Naive thymus-derived CD4-positive, alpha-beta T cell (primary cell): ENCODE results near the gene DNAI7. TPM values are rescaled to one million over a fixed set of nuclear protein-coding genes. Genes with fewer than 3 reads are reported as not detected.

ENCODE experiments used
- ATAC-seq: fragments of 150-1000 bp; cut with Tn5 transposase; 2 replicates; pipeline ENCODE4 v1.10.0; 2021; ENCODE audit warnings: mild to moderate bottlenecking, moderate library complexity
- CTCF ChIA-PET: fragments of 350-600 bp; sonication (Branson Sonifier 250); formaldehyde crosslinking; loops from one replicate; lab custom pipeline; 2021; ENCODE audit warnings: antibody characterized with exemption; lab: Charles Lee
- POLR2A ChIA-PET: fragments of 350-600 bp; sonication (Branson Sonifier 250); formaldehyde crosslinking; loops from one replicate; lab custom pipeline; 2021; ENCODE audit warnings: antibody characterized with exemption, inconsistent platforms; lab: Charles Lee
- DNase-seq, 9 donors: peaks; one replicate each; pipeline versions ENCODE4 v3.0.0 to v3.0.0-alpha.2; 2020 to 2022; ENCODE audit warnings: mixed read lengths in 1 of 9
- H3K27ac ChIP-seq: one replicate; pipeline ENCODE4 v1.7.0; 2013; ENCODE audit warnings: mild to moderate bottlenecking, low read depth, low read length, moderate library complexity
- H3K27me3 ChIP-seq, 2 donors: one replicate each; pipeline ENCODE4 v1.7.0; 2013; ENCODE audit warnings: low read length in 2 of 2, mild to moderate bottlenecking in 2 of 2, moderate library complexity in 2 of 2; ENCODE audit not compliant: control insufficient read depth in 2 of 2, insufficient read depth in 2 of 2
- H3K36me3 ChIP-seq, 3 experiments: 1 replicate in 2 of 3; 2 replicates in 1 of 3; pipeline ENCODE4 v1.7.0; 2013; ENCODE audit warnings: low read length in 3 of 3, mild to moderate bottlenecking in 3 of 3, moderate library complexity in 1 of 3; ENCODE audit not compliant: insufficient read depth in 3 of 3, control insufficient read depth in 2 of 3
- H3K4me1 ChIP-seq, 2 donors: one replicate each; pipeline ENCODE4 v1.7.0; 2013; ENCODE audit warnings: low read length in 2 of 2, mild to moderate bottlenecking in 2 of 2, moderate library complexity in 1 of 2; ENCODE audit not compliant: control insufficient read depth in 2 of 2, insufficient read depth in 2 of 2
- H3K4me3 ChIP-seq: 2 replicates; pipeline ENCODE4 v1.7.0; 2013; ENCODE audit warnings: mild to moderate bottlenecking, low read length
- H3K9me3 ChIP-seq, 3 experiments: 1 replicate in 2 of 3; 2 replicates in 1 of 3; pipeline ENCODE4 v1.7.0; 2013; ENCODE audit warnings: low read length in 3 of 3; ENCODE audit not compliant: control insufficient read depth in 2 of 3
- H3K27ac Mint-ChIP-seq, 9 donors: one replicate each; pipeline ENCODE4 v1.8.0; 2020 to 2022; ENCODE audit warnings: mixed read lengths in 9 of 9, mild to moderate bottlenecking in 8 of 9, moderate library complexity in 5 of 9, inconsistent platforms in 2 of 9
- H3K27me3 Mint-ChIP-seq, 5 donors: one replicate each; pipeline ENCODE4 v1.8.0; 2021 to 2022; ENCODE audit warnings: mixed read lengths in 5 of 5, mild to moderate bottlenecking in 1 of 5
- H3K36me3 Mint-ChIP-seq, 5 donors: one replicate each; pipeline ENCODE4 v1.8.0; 2020 to 2022; ENCODE audit warnings: mixed read lengths in 5 of 5, mild to moderate bottlenecking in 3 of 5, inconsistent platforms in 1 of 5
- H3K4me1 Mint-ChIP-seq, 7 donors: one replicate each; pipeline ENCODE4 v1.8.0; 2020 to 2022; ENCODE audit warnings: mixed read lengths in 7 of 7, mild to moderate bottlenecking in 3 of 7, inconsistent platforms in 1 of 7
- H3K4me3 Mint-ChIP-seq, 10 donors: one replicate each; pipeline ENCODE4 v1.8.0; 2020 to 2022; ENCODE audit warnings: mild to moderate bottlenecking in 10 of 10, mixed read lengths in 10 of 10, moderate library complexity in 6 of 10, inconsistent platforms in 2 of 10
- H3K9me3 Mint-ChIP-seq, 11 donors: one replicate each; pipeline ENCODE4 v1.8.0; 2020 to 2022; ENCODE audit warnings: mixed read lengths in 11 of 11, mild to moderate bottlenecking in 4 of 11, inconsistent platforms in 1 of 11, moderate library complexity in 1 of 11
- intact Hi-C, 2 donors: fragments of 100-400 bp; cut with micrococcal nuclease; formaldehyde crosslinking; loops; one replicate each; pipeline ENCODE4 v1.15.1; 2023
- polyA plus RNA-seq, 2 donors: library from polyadenylated mRNA; unstranded; fragments of 300-500 nt; fragmentation: Illumina TruSeq; gene quantifications; one replicate each; pipeline ENCODE4 v1.2.3, GENCODE V29; 2021
- total RNA-seq, 6 experiments: library from RNA in 5 of 6; stranded (reverse) in 5 of 6; gene quantifications; 1 replicate in 5 of 6; 2 replicates in 1 of 6; pipeline ENCODE4 v1.2.3 and lab custom pipeline; 2021 to 2026

Gene DNAI7
- total and polyA plus RNA-seq, 7 experiments from 2014 or later = 0.34 to 0.72 (median 0.49) TPM; not detected in 2

- Mint-ChIP-seq H3K4me3 (no peak overlapping the region), H3K4me1 (peaks cover 0 to 5% (median 0%) of the 10 kb centered on the region in 7 donors), H3K27me3 (peaks cover 0 to 6% (median 0%) of the 10 kb centered on the region in 5 donors), H3K9me3 (peaks cover 0 to 1% (median 0%) of the 10 kb centered on the region in 11 donors), H3K36me3 (no peaks in the 10 kb centered on the region), H3K27ac (no peak overlapping the region)
- H3K4me1 ChIP-seq = no peaks in the 10 kb centered on the region
- no peaks in the 10 kb centered on the region for H3K36me3 ChIP-seq
- CTCF ChIA-PET = interaction anchor here (0.6 to 1.1 kb wide), 2 partner anchors 133 to 307 kb away, joined by 3 read pairs; no protein-coding TSS in a partner anchor
- H3K27ac ChIP-seq = no peak overlapping the region
- DNase-seq = no peak
- POLR2A ChIA-PET = no interaction called here
- intact Hi-C loops = no loop called here
- no peaks in the 10 kb centered on the region for H3K27me3 ChIP-seq
- H3K4me3 ChIP-seq = no peak overlapping the region
- no peaks in the 10 kb centered on the region for H3K9me3 ChIP-seq
- no peak for ATAC-seq
These were observed 70.5 kb downstream of the DNAI7 start for GRCh38 chr12:25124493-25124892.

GRCh38 chr12:25123126-25123525 is 71.8 kb downstream of the DNAI7 start:
- ChIA-PET CTCF (interaction anchor here (0.8 kb wide), 1 partner anchor 122 kb away, joined by 3 read pairs; no protein-coding TSS in a partner anchor), POLR2A (interaction anchor here (0.8 kb wide), 1 partner anchor 140 kb away, joined by 3 read pairs; no protein-coding TSS in a partner anchor)
- H3K4me3 Mint-ChIP-seq = no peak overlapping the region
- DNase-seq (no peak), ATAC-seq (no peak)
- no peak overlapping the region for H3K27ac Mint-ChIP-seq
- no peak overlapping the region for H3K27ac ChIP-seq
- no peaks in the 10 kb centered on the region for H3K27me3 ChIP-seq
- H3K4me1 Mint-ChIP-seq = peaks cover 0 to 5% (median 0%) of the 10 kb centered on the region in 7 donors
- peaks cover 0 to 1% (median 0%) of the 10 kb centered on the region in 11 donors for H3K9me3 Mint-ChIP-seq
- no peaks in the 10 kb centered on the region for H3K36me3 ChIP-seq
- no peak overlapping the region for H3K4me3 ChIP-seq
- H3K4me1 ChIP-seq = no peaks in the 10 kb centered on the region
- H3K27me3 Mint-ChIP-seq = peaks cover 0 to 8% (median 0%) of the 10 kb centered on the region in 5 donors
- intact Hi-C loops = no loop called here
- no peaks in the 10 kb centered on the region for H3K36me3 Mint-ChIP-seq
- H3K9me3 ChIP-seq = no peaks in the 10 kb centered on the region

GRCh38 chr12:25121916-25122315 is 73.0 kb downstream of the DNAI7 start:
- Mint-ChIP-seq H3K27ac (no peak overlapping the region), H3K9me3 (peaks cover 0 to 1% (median 0%) of the 10 kb centered on the region in 11 donors), H3K36me3 (no peaks in the 10 kb centered on the region), H3K4me3 (no peak overlapping the region), H3K27me3 (peaks cover 0 to 8% (median 0%) of the 10 kb centered on the region in 5 donors), H3K4me1 (peaks cover 0 to 5% (median 0%) of the 10 kb centered on the region in 7 donors)
- H3K9me3 ChIP-seq = no peaks in the 10 kb centered on the region
- no peak overlapping the region for H3K27ac ChIP-seq
- H3K27me3 ChIP-seq = no peaks in the 10 kb centered on the region
- H3K4me3 ChIP-seq = no peak overlapping the region
- ATAC-seq (no peak), DNase-seq (no peak)
- CTCF ChIA-PET = interaction anchor here (1.0 kb wide), 1 partner anchor 131 kb away, joined by 4 read pairs; no protein-coding TSS in a partner anchor
- intact Hi-C loops = no loop called here
- H3K4me1 ChIP-seq = no peaks in the 10 kb centered on the region
- POLR2A ChIA-PET = no interaction called here
- no peaks in the 10 kb centered on the region for H3K36me3 ChIP-seq

- H3K27me3 ChIP-seq = no peaks in the 10 kb centered on the region
- no peak overlapping the region for H3K4me3 ChIP-seq
- Mint-ChIP-seq H3K27ac (no peak overlapping the region), H3K27me3 (peaks cover 0 to 8% (median 0%) of the 10 kb centered on the region in 5 donors), H3K4me3 (no peak overlapping the region), H3K9me3 (peaks cover 0 to 1% (median 0%) of the 10 kb centered on the region in 11 donors), H3K4me1 (peaks cover 0 to 5% (median 0%) of the 10 kb centered on the region in 7 donors), H3K36me3 (no peaks in the 10 kb centered on the region)
- no peak overlapping the region for H3K27ac ChIP-seq
- DNase-seq (no peak), ATAC-seq (no peak)
- ChIA-PET POLR2A (no interaction called here), CTCF (no interaction called here)
- no peaks in the 10 kb centered on the region for H3K4me1 ChIP-seq
- intact Hi-C loops = no loop called here
- no peaks in the 10 kb centered on the region for H3K9me3 ChIP-seq
- no peaks in the 10 kb centered on the region for H3K36me3 ChIP-seq
These were observed 73.8 kb downstream of the DNAI7 start for GRCh38 chr12:25121110-25121509.

GRCh38 chr12:25119020-25119419 is 75.9 kb downstream of the DNAI7 start:
- ATAC-seq (no peak), DNase-seq (no peak)
- peaks cover 0 to 8% (median 0%) of the 10 kb centered on the region in 5 donors for H3K27me3 Mint-ChIP-seq
- no peak overlapping the region for H3K4me3 ChIP-seq
- H3K27me3 ChIP-seq = no peaks in the 10 kb centered on the region
- H3K36me3 Mint-ChIP-seq = peaks cover 0 to 4% (median 0%) of the 10 kb centered on the region in 5 donors
- ChIA-PET CTCF (interaction anchor here (1.0 kb wide), 1 partner anchor 9 kb away, joined by 3 read pairs; no protein-coding TSS in a partner anchor), POLR2A (no interaction called here)
- no peaks in the 10 kb centered on the region for H3K9me3 Mint-ChIP-seq
- H3K4me3 Mint-ChIP-seq = no peak overlapping the region
- no peaks in the 10 kb centered on the region for H3K36me3 ChIP-seq
- no peaks in the 10 kb centered on the region for H3K4me1 ChIP-seq
- no peak overlapping the region for H3K27ac ChIP-seq
- no peaks in the 10 kb centered on the region for H3K9me3 ChIP-seq
- H3K27ac Mint-ChIP-seq = no peak overlapping the region
- intact Hi-C loops = no loop called here
- peaks cover 0 to 3% (median 0%) of the 10 kb centered on the region in 7 donors for H3K4me1 Mint-ChIP-seq

- Histone ChIP-seq H3K36me3 (no peaks in the 10 kb centered on the region), H3K9me3 (no peaks in the 10 kb centered on the region), H3K27ac (no peak overlapping the region), H3K27me3 (no peaks in the 10 kb centered on the region), H3K4me1 (no peaks in the 10 kb centered on the region), H3K4me3 (no peak overlapping the region)
- ChIA-PET POLR2A (no interaction called here), CTCF (no interaction called here)
- intact Hi-C loops = no loop called here
- ATAC-seq = no peak
- Mint-ChIP-seq H3K4me1 (peaks cover 0 to 3% (median 0%) of the 10 kb centered on the region in 7 donors), H3K36me3 (peaks cover 0 to 4% (median 0%) of the 10 kb centered on the region in 5 donors), H3K9me3 (no peaks in the 10 kb centered on the region), H3K27ac (no peak overlapping the region), H3K27me3 (peaks cover 0 to 8% (median 0%) of the 10 kb centered on the region in 5 donors), H3K4me3 (no peak overlapping the region)
- DNase-seq = no peak
These were observed 79.3 kb downstream of the DNAI7 start for GRCh38 chr12:25115677-25116076.

- Histone ChIP-seq H3K27ac (no peak overlapping the region), H3K36me3 (no peaks in the 10 kb centered on the region), H3K9me3 (no peaks in the 10 kb centered on the region), H3K27me3 (no peaks in the 10 kb centered on the region), H3K4me1 (no peaks in the 10 kb centered on the region), H3K4me3 (no peak overlapping the region)
- ChIA-PET POLR2A (no interaction called here), CTCF (no interaction called here)
- DNase-seq (no peak), ATAC-seq (no peak)
- H3K9me3 Mint-ChIP-seq = peaks cover 0 to 7% (median 3%) of the 10 kb centered on the region in 11 donors
- H3K27ac Mint-ChIP-seq = no peak overlapping the region
- peaks cover 0 to 6% (median 0%) of the 10 kb centered on the region in 7 donors for H3K4me1 Mint-ChIP-seq
- peaks cover 10 to 21% (median 13%) of the 10 kb centered on the region in 5 donors for H3K36me3 Mint-ChIP-seq
- no peak overlapping the region for H3K4me3 Mint-ChIP-seq
- intact Hi-C loops = no loop called here
- no peaks in the 10 kb centered on the region for H3K27me3 Mint-ChIP-seq
These were observed 81.3 kb downstream of the DNAI7 start for GRCh38 chr12:25113651-25114050.
